Measurements from ENCODE around the gene IL21.

Gene IL21

DNA sequence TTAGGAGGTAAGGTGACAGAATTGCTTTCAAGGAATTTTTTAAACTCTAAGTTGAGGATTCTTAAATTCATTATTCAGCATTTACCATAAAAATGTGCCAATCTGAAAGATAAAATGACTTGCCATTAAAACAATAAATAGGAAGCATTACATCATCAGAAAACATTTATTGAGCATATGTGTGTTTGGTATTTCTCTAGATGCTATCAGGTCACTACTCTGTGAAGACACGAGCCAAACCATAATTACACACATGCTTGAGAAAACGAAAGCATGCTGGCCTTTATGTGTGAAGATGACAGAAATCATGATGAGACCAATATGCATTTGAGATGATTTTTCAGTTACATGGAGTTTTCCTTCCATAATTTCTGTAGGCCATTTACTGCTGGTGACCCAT lies 12.3 kb upstream of the IL21 start:
- H3K27ac ChIP-seq (ENCODE audit: low read depth, low read length): no peak overlapping the region
- no peak overlapping the region for H3K9ac ChIP-seq (ENCODE audit: low read length in 5 of 5)
- H3K36me3 ChIP-seq (ENCODE audit: control insufficient read depth in 5 of 5, insufficient read depth in 5 of 5, low read length in 5 of 5): no peaks in the 10 kb centered on the region
- H3K4me1 ChIP-seq (ENCODE audit: control insufficient read depth in 5 of 5, insufficient read depth in 5 of 5, low read length in 5 of 5): no peaks in the 10 kb centered on the region
- no peaks in the 10 kb centered on the region for H3K9me3 ChIP-seq (ENCODE audit: control insufficient read depth in 5 of 5, low read length in 5 of 5)
- no peaks in the 10 kb centered on the region for H3K27me3 ChIP-seq (ENCODE audit: control insufficient read depth in 5 of 5, insufficient read depth in 4 of 5, low read length in 5 of 5)
- H3K4me3 ChIP-seq (ENCODE audit: low read depth in 1 of 5, low read length in 5 of 5): no peak overlapping the region

DNA sequence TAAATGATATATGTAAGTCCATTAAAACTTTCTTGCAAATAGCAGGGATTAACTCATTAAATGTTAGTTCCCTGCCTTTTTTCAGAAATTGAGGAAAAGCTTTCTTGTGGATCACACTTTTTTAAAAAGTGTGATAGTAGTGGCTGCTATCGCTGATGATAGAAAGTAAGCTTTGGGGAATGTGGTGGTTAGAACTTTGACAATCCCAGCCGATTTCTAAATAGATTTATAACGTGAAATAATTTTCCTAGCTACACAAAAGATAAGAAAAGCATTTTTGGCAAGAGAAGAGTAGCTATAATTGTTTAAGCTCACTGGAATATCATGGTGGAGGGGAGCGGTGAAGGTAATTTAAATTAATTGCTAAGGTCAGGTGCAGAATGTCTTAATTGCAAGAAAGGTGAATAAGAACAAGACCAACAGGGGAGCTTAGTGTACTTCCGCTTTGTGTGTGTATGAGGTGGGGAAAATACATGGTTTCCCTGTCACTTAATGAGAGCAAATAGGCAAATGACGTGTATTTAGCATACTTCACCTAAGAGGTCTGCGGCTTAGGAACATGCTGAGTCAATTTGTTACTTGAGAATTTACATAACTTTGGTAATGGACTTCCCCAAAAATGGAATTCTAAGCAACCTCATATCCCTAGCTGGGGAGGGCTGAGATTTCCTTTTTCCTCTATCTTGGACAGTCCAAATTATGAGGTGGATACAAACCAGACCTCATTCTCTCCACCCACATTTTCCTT lies 11.7 kb upstream of the IL21 start:
- Histone ChIP-seq H3K27ac (ENCODE audit: low read depth, low read length) (no peak overlapping the region), H3K9ac (ENCODE audit: low read length in 5 of 5) (no peak overlapping the region), H3K27me3 (ENCODE audit: control insufficient read depth in 5 of 5, insufficient read depth in 4 of 5, low read length in 5 of 5) (no peaks in the 10 kb centered on the region), H3K4me3 (ENCODE audit: low read depth in 1 of 5, low read length in 5 of 5) (no peak overlapping the region), H3K36me3 (ENCODE audit: control insufficient read depth in 5 of 5, insufficient read depth in 5 of 5, low read length in 5 of 5) (no peaks in the 10 kb centered on the region), H3K9me3 (ENCODE audit: control insufficient read depth in 5 of 5, low read length in 5 of 5) (no peaks in the 10 kb centered on the region), H3K4me1 (ENCODE audit: control insufficient read depth in 5 of 5, insufficient read depth in 5 of 5, low read length in 5 of 5) (no peaks in the 10 kb centered on the region)

DNA sequence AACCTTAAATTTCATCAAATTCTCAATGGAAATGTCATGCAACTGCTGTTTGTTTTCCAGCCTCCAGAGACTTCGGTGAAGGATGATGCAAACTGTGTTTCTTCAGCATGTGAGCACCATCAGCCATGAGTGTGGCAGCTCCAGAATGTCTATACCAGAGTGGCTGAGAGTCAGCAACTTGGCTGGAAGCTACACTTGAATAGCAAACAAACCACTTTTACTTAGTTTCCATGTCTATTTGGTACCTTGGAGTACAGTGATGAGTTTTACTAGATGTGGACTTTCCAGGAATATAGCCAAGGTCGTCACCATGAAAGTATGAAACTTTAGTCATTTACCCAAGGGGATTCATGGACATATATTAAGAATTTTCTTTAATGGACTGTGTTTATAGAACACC lies 4.3 kb upstream of the IL21 start:
- H3K36me3 ChIP-seq (ENCODE audit: control insufficient read depth in 5 of 5, insufficient read depth in 5 of 5, low read length in 5 of 5): no peaks in the 10 kb centered on the region
- H3K4me1 ChIP-seq (ENCODE audit: control insufficient read depth in 5 of 5, insufficient read depth in 5 of 5, low read length in 5 of 5): no peaks in the 10 kb centered on the region
- no peak overlapping the region for H3K9ac ChIP-seq (ENCODE audit: low read length in 5 of 5)
- H3K27ac ChIP-seq (ENCODE audit: low read depth, low read length): no peak overlapping the region
- no peaks in the 10 kb centered on the region for H3K9me3 ChIP-seq (ENCODE audit: control insufficient read depth in 5 of 5, low read length in 5 of 5)
- no peak overlapping the region for H3K4me3 ChIP-seq (ENCODE audit: low read depth in 1 of 5, low read length in 5 of 5)
- H3K27me3 ChIP-seq (ENCODE audit: control insufficient read depth in 5 of 5, insufficient read depth in 4 of 5, low read length in 5 of 5): no peaks in the 10 kb centered on the region

DNA sequence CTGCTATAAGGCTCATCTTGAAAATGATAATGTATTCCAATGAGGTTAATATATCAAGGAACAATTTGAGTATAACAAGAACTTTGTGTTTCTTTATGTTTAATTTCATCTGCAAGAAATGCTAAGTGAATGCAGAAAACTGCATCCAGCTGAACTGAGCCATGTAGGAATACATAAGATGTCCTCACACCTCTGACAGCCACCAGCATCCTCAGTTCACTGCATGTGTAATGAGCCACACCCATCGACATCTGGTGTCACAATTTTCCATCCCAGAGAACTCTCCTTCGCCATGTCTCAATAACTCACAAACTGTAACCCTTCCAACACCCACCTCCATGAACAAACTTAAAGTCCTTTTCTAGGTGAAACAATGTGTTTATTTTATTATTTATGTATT lies 3.3 kb upstream of the IL21 start:
- Histone ChIP-seq H3K4me3 (ENCODE audit: low read depth in 1 of 5, low read length in 5 of 5) (no peak overlapping the region), H3K27me3 (ENCODE audit: control insufficient read depth in 5 of 5, insufficient read depth in 4 of 5, low read length in 5 of 5) (no peaks in the 10 kb centered on the region), H3K36me3 (ENCODE audit: control insufficient read depth in 5 of 5, insufficient read depth in 5 of 5, low read length in 5 of 5) (no peaks in the 10 kb centered on the region), H3K4me1 (ENCODE audit: control insufficient read depth in 5 of 5, insufficient read depth in 5 of 5, low read length in 5 of 5) (no peaks in the 10 kb centered on the region), H3K9ac (ENCODE audit: low read length in 5 of 5) (no peak overlapping the region), H3K27ac (ENCODE audit: low read depth, low read length) (no peak overlapping the region), H3K9me3 (ENCODE audit: control insufficient read depth in 5 of 5, low read length in 5 of 5) (no peaks in the 10 kb centered on the region)

DNA sequence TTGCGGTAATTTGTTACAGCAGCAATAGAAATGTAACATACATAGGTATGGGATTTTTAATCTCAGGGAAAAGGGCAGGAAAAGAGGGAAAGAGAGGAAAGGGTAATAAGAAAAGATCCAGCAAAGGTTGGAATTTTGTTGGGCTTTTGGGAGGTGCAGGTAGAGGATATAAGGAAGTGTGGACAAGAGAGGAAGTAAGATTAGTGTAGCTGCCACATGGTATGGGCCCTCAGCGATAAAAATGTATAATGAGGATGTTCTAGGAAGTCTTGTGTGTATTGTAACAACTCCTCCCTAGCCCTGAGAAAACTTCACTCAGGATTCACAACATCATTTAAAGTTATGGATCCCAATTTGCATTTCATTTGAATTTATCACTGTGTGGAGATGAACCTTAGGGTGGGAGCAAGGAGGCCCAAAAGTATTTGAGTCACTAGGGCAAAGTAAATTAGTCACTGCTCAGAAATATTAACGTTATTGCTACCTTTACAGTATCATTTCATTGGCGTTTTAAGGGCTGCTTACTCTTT lies 2.8 kb upstream of the IL21 start:
- Histone ChIP-seq H3K9ac (ENCODE audit: low read length in 5 of 5) (no peak overlapping the region), H3K4me1 (ENCODE audit: control insufficient read depth in 5 of 5, insufficient read depth in 5 of 5, low read length in 5 of 5) (no peaks in the 10 kb centered on the region), H3K9me3 (ENCODE audit: control insufficient read depth in 5 of 5, low read length in 5 of 5) (no peaks in the 10 kb centered on the region), H3K4me3 (ENCODE audit: low read depth in 1 of 5, low read length in 5 of 5) (no peak overlapping the region), H3K27me3 (ENCODE audit: control insufficient read depth in 5 of 5, insufficient read depth in 4 of 5, low read length in 5 of 5) (no peaks in the 10 kb centered on the region), H3K27ac (ENCODE audit: low read depth, low read length) (no peak overlapping the region), H3K36me3 (ENCODE audit: control insufficient read depth in 5 of 5, insufficient read depth in 5 of 5, low read length in 5 of 5) (no peaks in the 10 kb centered on the region)

DNA sequence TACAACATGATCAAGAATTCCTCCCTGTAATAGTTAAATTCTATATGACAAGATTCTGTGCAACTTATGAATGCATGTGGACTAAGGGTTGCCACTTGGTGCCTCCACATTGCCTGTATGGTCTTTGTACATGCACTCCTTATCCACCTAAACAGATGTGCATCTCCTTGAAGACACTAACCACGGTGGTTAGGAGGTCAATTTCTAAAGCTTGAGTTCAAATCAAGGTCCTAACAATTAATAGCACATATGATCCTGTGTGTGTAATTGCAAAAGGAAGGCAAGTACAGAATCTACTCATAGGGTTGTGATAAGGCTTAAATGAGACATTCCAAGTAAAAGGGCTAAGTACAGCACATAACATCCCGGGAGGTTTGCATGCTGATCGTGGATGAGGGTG lies 1.5 kb upstream of the IL21 start:
- Histone ChIP-seq H3K4me1 (ENCODE audit: control insufficient read depth in 5 of 5, insufficient read depth in 5 of 5, low read length in 5 of 5) (peaks cover 0 to 7% (median 3%) of the 10 kb centered on the region in 5 donors), H3K9ac (ENCODE audit: low read length in 5 of 5) (no peak overlapping the region), H3K4me3 (ENCODE audit: low read depth in 1 of 5, low read length in 5 of 5) (no peak overlapping the region)

DNA sequence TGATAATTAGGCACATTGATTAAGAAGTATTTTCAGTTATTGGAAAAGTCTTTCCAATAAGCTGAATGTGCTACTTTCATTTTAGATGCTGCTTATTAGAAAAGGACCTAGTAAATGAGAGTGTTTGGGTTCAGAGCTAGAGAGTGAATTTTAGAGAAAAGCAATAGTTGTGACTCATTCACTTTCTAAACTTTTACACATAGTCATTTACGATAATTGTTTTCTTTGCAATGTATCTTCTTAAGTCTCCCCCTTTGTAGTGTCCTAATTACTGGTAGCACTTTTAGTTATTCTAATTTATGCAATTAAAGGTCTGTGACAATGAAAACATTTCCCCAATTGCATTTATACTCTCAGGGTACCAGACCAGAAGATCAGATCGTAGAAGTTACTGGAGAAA lies 1.3 kb downstream of the IL21 start:
- Histone ChIP-seq H3K9me3 (ENCODE audit: control insufficient read depth in 5 of 5, low read length in 5 of 5) (no peaks in the 10 kb centered on the region), H3K4me3 (ENCODE audit: low read depth in 1 of 5, low read length in 5 of 5) (no peak overlapping the region), H3K4me1 (ENCODE audit: control insufficient read depth in 5 of 5, insufficient read depth in 5 of 5, low read length in 5 of 5) (peaks cover 0 to 8% (median 5%) of the 10 kb centered on the region in 5 donors), H3K27me3 (ENCODE audit: control insufficient read depth in 5 of 5, insufficient read depth in 4 of 5, low read length in 5 of 5) (no peaks in the 10 kb centered on the region), H3K27ac (ENCODE audit: low read depth, low read length) (no peak overlapping the region), H3K9ac (ENCODE audit: low read length in 5 of 5) (no peak overlapping the region), H3K36me3 (ENCODE audit: control insufficient read depth in 5 of 5, insufficient read depth in 5 of 5, low read length in 5 of 5) (no peaks in the 10 kb centered on the region)

More for the DNA sequence above, 1.5 kb upstream of the IL21 start:
- Histone ChIP-seq H3K36me3 (ENCODE audit: control insufficient read depth in 5 of 5, insufficient read depth in 5 of 5, low read length in 5 of 5) (no peaks in the 10 kb centered on the region), H3K27me3 (ENCODE audit: control insufficient read depth in 5 of 5, insufficient read depth in 4 of 5, low read length in 5 of 5) (no peaks in the 10 kb centered on the region), H3K9me3 (ENCODE audit: control insufficient read depth in 5 of 5, low read length in 5 of 5) (no peaks in the 10 kb centered on the region), H3K27ac (ENCODE audit: low read depth, low read length) (no peak overlapping the region)

DNA sequence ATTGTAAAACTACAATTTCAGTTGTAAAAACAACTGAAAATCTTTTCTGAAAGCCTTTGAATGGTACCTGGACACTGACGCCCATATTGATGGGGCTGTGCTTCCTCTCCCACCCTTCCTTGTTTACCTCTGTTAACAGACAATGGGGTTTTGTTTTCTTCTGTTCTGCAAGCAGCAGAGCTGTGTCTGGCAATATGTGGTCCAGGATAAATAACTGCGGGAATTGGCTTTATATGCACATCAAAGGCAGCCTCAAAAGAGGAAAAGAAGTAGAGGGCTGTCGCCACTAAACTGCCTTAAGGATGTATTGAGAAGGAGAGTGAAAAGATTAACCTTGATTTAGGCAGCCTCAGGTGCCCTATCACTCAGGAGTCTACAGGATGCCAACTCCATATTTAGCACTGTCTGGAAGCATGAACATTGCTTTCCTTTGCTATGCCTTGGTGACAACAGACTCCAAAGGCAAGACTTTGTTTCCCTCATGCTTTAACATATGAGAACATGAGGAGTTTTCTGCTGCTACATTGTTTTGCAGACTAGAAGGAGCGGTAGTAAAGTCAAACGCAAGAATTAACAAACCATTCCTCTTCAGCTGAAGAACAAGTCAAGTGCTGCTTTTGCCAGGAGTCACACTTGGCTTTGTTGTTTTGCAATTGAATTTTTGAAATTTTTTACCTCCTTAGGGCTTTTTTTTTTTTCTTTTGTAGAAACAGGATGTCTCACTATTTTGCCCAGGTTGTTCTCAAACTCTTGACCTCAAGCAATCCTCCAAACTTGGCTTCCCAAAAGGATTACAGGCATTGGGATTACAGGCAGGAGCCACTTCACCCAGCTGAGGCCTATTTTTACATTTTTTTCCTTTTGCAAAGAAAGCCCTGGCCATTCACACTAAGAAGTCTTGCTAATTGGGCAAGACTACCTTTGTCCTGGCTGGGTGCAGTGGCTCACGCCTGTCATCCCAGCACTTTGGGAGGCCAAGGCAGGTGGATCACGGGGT lies 3.0 kb downstream of the IL21 start:
- no peak overlapping the region for H3K27ac ChIP-seq (ENCODE audit: low read depth, low read length)
- H3K9me3 ChIP-seq (ENCODE audit: control insufficient read depth in 5 of 5, low read length in 5 of 5): no peaks in the 10 kb centered on the region
- no peaks in the 10 kb centered on the region for H3K27me3 ChIP-seq (ENCODE audit: control insufficient read depth in 5 of 5, insufficient read depth in 4 of 5, low read length in 5 of 5)

DNA sequence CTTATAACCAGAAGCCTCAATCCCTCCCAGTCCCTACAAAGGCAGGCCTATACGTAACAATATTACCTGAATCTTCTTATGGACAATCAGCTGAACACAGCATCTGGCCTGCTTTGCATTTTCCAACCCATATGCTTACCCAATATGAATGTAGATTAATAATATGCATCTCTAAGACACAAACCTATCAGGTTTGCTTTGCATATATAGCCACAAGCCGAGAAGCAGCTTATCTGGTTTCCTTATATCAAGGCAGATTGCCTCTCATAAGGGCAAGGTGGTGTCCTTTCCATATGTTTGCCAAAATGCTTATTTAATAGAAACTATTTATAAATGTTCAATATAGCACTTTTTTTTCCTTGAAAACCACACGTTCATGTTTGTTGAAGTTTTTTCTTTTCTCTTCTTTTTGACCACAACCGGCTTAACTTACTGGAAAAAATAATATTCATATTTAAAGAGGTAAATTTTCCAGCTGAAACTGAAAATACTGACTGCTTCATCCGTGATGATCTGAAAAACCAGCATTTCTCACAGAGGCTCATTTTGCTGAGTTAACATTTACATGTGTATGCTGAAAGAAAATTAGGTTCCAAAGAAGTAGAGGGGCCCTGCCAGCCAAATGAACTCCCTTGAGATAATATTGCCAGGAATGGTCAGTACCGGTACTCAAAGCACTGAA lies 3.8 kb downstream of the IL21 start:
- Histone ChIP-seq H3K9me3 (ENCODE audit: control insufficient read depth in 5 of 5, low read length in 5 of 5) (no peaks in the 10 kb centered on the region), H3K4me3 (ENCODE audit: low read depth in 1 of 5, low read length in 5 of 5) (no peak overlapping the region), H3K36me3 (ENCODE audit: control insufficient read depth in 5 of 5, insufficient read depth in 5 of 5, low read length in 5 of 5) (no peaks in the 10 kb centered on the region), H3K4me1 (ENCODE audit: control insufficient read depth in 5 of 5, insufficient read depth in 5 of 5, low read length in 5 of 5) (peaks cover 0 to 8% (median 5%) of the 10 kb centered on the region in 5 donors), H3K27ac (ENCODE audit: low read depth, low read length) (no peak overlapping the region), H3K9ac (ENCODE audit: low read length in 5 of 5) (no peak overlapping the region), H3K27me3 (ENCODE audit: control insufficient read depth in 5 of 5, insufficient read depth in 4 of 5, low read length in 5 of 5) (no peaks in the 10 kb centered on the region)

More for the DNA sequence above, 3.0 kb downstream of the IL21 start:
- no peaks in the 10 kb centered on the region for H3K36me3 ChIP-seq (ENCODE audit: control insufficient read depth in 5 of 5, insufficient read depth in 5 of 5, low read length in 5 of 5)
- H3K4me3 ChIP-seq (ENCODE audit: low read depth in 1 of 5, low read length in 5 of 5): no peak overlapping the region
- peaks cover 0 to 8% (median 5%) of the 10 kb centered on the region in 5 donors for H3K4me1 ChIP-seq (ENCODE audit: control insufficient read depth in 5 of 5, insufficient read depth in 5 of 5, low read length in 5 of 5)
- no peak overlapping the region for H3K9ac ChIP-seq (ENCODE audit: low read length in 5 of 5)

All from subcutaneous abdominal adipose tissue (tissue), 5 donors.